Peyer's patch (tissue), 4 donors: ENCODE data around the gene GJA5.

Experiments
- CTCF ChIP-seq, 6 experiments: fragments of 450-650 bp in 4 of 6; fragments of 200-600 bp in 2 of 6; sonication (generic) in 1 of 6; IDR thresholded peaks; one replicate each; pipeline ENCODE4 v1.5.1; 2017 to 2019; ENCODE audit warnings: antibody characterized with exemption in 6 of 6, mild to moderate bottlenecking in 3 of 6, moderate library complexity in 1 of 6
- POLR2A ChIP-seq, 2 donors: fragments of 450-650 bp; IDR thresholded peaks; one replicate each; pipeline ENCODE4 v1.5.1; 2017; ENCODE audit warnings: antibody characterized with exemption in 2 of 2, mild to moderate bottlenecking in 2 of 2, moderate library complexity in 2 of 2

GRCh38 chr1:147786536-147786935, 26.1 kb upstream of the GJA5 start:
- TF ChIP-seq CTCF (IDR thresholded peaks at IDR 0.05) (no peak), POLR2A (IDR thresholded peaks at IDR 0.05) (no peak)
